AG04450 (cell line): ENCODE results near the gene SMCR8. TPM values are rescaled to one million over a fixed set of nuclear protein-coding genes. Genes with fewer than 3 reads are reported as not detected.

ENCODE experiments used
- CTCF ChIA-PET: fragments of 300-600, 350-600 bp; formaldehyde crosslinking; extraction: SDS; loops from one replicate; lab custom pipeline; 2022; ENCODE audit warnings: antibody characterized with exemption, inconsistent platforms; lab: Charles Lee
- POLR2A ChIA-PET: fragments of 350-600 bp; formaldehyde crosslinking; extraction: SDS; loops from one replicate; lab custom pipeline; 2021; ENCODE audit warnings: antibody characterized with exemption, inconsistent platforms; lab: Yijun Ruan, JAX
- DNase-seq: peaks from one replicate; pipeline ENCODE4 v3.0.0-alpha.2; 2011; ENCODE audit warnings: low read depth, low spot score
- H3K27ac ChIP-seq: one replicate; pipeline ENCODE4 v1.5.1; 2012; ENCODE audit warnings: low read depth, low read length, control low read depth
- H3K27me3 ChIP-seq: one replicate; pipeline ENCODE4 v1.6.0; 2012; ENCODE audit warnings: low read length; ENCODE audit not compliant: control insufficient read depth, insufficient read depth
- H3K4me3 ChIP-seq: 2 replicates; pipeline ENCODE4 v1.5.1; 2011; ENCODE audit warnings: mild to moderate bottlenecking, low read depth, low read length, control low read depth
- H3K9me3 ChIP-seq: 2 replicates; pipeline ENCODE4 v1.5.1; 2012; ENCODE audit warnings: low read length; ENCODE audit not compliant: control insufficient read depth, insufficient read depth
- polyA plus RNA-seq: library from polyadenylated mRNA; depleted of rRNA; stranded (reverse); fragments of >200 nt; gene quantifications from 2 replicates; pipeline ENCODE4 v1.2.3, GENCODE V29; 2011
- TF ChIP-seq, protein P1 (sequence below): IDR thresholded peaks from 2 replicates; pipeline ENCODE4 v1.5.1; 2011; ENCODE audit warnings: low read depth, low read length, control low read depth, inconsistent platforms

SMCR8 gene
- polyA plus RNA-seq, 1 experiment, result 8.5 TPM

DNA sequence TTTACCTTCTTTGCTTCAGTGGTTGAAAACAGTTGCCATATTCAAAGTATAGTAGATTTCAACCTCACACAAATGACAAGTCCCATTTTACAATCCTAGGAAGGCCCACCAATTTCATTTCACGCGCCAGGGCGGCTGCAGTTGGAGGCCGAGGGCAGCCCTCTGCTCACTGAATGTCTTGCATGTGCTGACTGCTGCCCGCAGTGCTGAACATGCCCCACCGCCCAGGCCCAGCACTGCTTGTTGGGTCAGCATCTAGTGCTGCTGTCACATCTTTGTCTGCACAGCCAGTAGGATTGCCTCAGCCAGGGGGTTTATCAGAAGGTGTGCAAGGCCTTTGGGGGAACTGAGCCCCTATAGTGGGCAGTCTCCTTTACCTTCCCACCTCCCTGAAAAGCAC, 11.5 kb downstream of the SMCR8 start:
- no peaks in the 10 kb centered on the region for H3K9me3 ChIP-seq
- H3K27ac ChIP-seq, result no peak overlapping the region
- TF ChIP-seq, protein P1, sequence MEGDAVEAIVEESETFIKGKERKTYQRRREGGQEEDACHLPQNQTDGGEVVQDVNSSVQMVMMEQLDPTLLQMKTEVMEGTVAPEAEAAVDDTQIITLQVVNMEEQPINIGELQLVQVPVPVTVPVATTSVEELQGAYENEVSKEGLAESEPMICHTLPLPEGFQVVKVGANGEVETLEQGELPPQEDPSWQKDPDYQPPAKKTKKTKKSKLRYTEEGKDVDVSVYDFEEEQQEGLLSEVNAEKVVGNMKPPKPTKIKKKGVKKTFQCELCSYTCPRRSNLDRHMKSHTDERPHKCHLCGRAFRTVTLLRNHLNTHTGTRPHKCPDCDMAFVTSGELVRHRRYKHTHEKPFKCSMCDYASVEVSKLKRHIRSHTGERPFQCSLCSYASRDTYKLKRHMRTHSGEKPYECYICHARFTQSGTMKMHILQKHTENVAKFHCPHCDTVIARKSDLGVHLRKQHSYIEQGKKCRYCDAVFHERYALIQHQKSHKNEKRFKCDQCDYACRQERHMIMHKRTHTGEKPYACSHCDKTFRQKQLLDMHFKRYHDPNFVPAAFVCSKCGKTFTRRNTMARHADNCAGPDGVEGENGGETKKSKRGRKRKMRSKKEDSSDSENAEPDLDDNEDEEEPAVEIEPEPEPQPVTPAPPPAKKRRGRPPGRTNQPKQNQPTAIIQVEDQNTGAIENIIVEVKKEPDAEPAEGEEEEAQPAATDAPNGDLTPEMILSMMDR, result no peak
- no peaks in the 10 kb centered on the region for H3K27me3 ChIP-seq
- no peak overlapping the region for H3K4me3 ChIP-seq
- ChIA-PET POLR2A (no interaction called here), CTCF (no interaction called here)
- no peak for DNase-seq

DNA sequence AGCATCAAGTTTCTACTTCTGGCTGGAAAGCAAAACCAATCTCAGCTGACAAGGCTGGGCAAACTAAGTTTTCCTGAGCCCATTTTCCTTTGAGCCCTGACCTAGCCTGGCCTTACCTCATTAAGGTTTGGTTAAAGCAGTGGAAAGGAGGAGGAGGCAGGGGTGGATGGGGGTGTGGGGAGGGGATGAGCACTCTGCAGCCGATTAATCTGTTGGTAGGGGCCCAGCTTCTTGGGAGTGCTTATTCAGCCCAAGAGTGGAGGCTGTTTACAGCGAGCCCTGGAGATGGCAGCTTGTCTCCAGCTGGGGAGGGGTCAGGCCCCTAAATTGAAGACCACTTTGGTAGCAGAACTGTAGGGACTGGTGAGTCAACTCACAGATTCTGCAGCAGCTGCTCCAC, 12.0 kb downstream of the SMCR8 start:
- TF ChIP-seq, protein P1, result no peak
- ChIA-PET CTCF (no interaction called here), POLR2A (interaction anchor here (0.5 kb wide), 1 partner anchor 157 kb away, joined by 3 read pairs; no protein-coding TSS in a partner anchor)
- no peak overlapping the region for H3K27ac ChIP-seq
- H3K4me3 ChIP-seq, result no peak overlapping the region
- no peaks in the 10 kb centered on the region for H3K9me3 ChIP-seq
- no peak for DNase-seq
- H3K27me3 ChIP-seq, result no peaks in the 10 kb centered on the region

DNA sequence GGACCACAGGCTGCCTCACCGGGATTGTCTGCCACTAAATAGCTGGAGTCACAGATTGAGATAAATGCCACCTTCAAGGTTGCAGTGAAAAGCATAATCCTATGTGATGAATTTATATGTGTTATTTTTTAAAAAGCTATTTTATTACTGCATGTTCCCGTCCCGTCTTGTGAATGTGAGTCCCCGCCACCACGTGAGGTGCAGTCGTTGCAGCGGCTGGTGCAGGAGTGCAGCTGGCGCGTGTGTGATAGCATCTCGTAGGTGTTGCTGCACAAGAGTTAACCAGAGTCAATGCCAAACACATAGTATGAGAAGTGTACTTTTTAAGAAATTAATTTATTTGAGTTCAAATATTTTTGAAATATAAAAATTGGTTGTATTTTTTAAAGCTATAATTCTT, 12.5 kb downstream of the SMCR8 start:
- H3K27me3 ChIP-seq, result no peaks in the 10 kb centered on the region
- H3K4me3 ChIP-seq, result no peak overlapping the region
- CTCF ChIA-PET, result interaction anchor here (0.5 kb wide), 1 partner anchor 50 kb away, joined by 3 read pairs; the partner anchor contains the start of gene EVPLL
- TF ChIP-seq, protein P1, result no peak
- no peaks in the 10 kb centered on the region for H3K9me3 ChIP-seq
- no peak overlapping the region for H3K27ac ChIP-seq
- no peak for DNase-seq
- POLR2A ChIA-PET, result interaction anchor here (0.5 kb wide), 1 partner anchor 158 kb away, joined by 3 read pairs; no protein-coding TSS in a partner anchor

DNA sequence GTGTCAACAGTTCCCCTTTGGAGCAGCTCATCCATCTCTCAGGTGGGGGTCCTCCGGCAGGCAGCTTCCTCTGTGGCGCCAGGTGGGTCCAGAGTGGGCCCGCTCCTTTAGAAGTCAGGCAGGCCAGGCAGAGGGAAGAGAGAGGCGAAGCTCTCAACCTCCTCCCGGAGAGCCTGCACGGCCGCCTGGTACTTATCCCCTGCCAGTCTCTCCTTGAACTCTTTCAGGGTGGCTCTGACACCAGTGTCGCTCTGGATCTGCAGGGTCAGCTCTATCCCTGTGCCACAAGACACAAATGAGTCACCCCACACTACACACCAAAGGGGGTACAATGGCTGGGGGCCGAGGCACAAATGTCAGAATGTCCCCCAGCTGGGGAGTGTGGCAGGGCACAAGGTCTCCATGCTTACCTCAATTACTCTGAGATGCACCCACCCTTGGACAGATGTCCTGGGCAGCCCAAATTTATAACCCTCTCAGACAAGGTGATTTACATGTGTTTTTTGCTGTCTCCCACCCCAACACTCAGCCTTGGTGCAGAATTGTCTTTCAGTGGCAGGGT, 13.6 kb downstream of the SMCR8 start:
- TF ChIP-seq, protein P1, result no peak
- ChIA-PET CTCF (interaction anchor here (0.5 kb wide), 1 partner anchor 15 kb away, joined by 3 read pairs; no protein-coding TSS in a partner anchor), POLR2A (interaction anchor here (0.7 to 1.0 kb wide), 2 partner anchors 14 to 27 kb away, joined by 3 read pairs; partner anchors contain the start of gene TOP3A)
- Histone ChIP-seq H3K4me3 (no peak overlapping the region), H3K27ac (no peak overlapping the region), H3K27me3 (no peaks in the 10 kb centered on the region), H3K9me3 (no peaks in the 10 kb centered on the region)
- DNase-seq, result no peak

DNA sequence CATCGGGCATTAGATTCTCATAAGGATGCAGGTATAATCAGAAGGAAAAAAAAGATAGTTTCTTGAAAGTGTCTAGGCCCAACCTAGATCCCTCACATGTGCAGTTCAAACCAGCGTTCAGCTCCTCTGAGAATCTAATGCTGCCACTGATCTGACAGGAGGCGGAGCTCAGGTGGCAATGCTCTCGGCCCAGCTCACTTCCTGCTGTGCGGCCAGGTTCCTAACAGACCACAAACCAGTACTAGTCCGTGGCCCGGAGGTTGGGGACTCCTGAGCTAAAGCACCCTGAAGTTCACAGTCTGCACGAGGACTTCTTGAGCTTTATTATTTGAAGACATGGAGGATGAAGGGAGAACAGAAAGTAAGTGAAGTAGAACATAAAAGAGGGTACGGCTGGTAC, 16.8 kb downstream of the SMCR8 start:
- Histone ChIP-seq H3K9me3 (no peaks in the 10 kb centered on the region), H3K27me3 (no peaks in the 10 kb centered on the region), H3K27ac (no peak overlapping the region), H3K4me3 (no peak overlapping the region)
- TF ChIP-seq, protein P1, result no peak
- CTCF ChIA-PET, result interaction anchor here (0.5 kb wide), 1 partner anchor 118 kb away, joined by 6 read pairs; no protein-coding TSS in a partner anchor
- DNase-seq, result no peak
- POLR2A ChIA-PET, result interaction anchor here (0.6 kb wide), 1 partner anchor 32 kb away, joined by 3 read pairs; the partner anchor contains the start of gene SHMT1
